HG03520 (cell line): ENCODE measurements around the gene FRRS1L.

Source experiments
- ATAC-seq: cut with Tn5 transposase; IDR thresholded peaks from one replicate; pipeline ENCODE4 v1.9.1; 2021; ENCODE audit warnings: mild to moderate bottlenecking, moderate library complexity; ENCODE audit not compliant: unreplicated experiment

Gene FRRS1L

DNA sequence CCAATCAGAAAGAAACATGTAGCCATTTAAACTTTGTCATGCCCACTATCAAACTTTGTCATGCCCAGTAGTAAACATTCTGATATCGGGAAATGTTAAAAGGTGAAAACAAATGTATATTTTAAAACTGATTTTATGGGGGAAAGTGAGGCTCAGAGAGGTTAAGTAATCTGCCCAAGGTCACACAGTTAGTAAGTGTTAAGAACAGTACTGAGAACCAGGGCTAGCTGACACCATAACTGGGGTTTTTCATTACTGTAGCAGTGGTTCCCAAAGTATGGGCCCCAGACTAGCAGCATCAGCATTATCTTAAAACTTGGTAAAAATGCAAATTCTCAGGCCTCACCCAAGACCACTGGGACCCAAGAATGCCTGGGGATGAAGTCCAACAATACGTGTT lies 9.9 kb upstream of the FRRS1L start:
- ATAC-seq: no peak

DNA sequence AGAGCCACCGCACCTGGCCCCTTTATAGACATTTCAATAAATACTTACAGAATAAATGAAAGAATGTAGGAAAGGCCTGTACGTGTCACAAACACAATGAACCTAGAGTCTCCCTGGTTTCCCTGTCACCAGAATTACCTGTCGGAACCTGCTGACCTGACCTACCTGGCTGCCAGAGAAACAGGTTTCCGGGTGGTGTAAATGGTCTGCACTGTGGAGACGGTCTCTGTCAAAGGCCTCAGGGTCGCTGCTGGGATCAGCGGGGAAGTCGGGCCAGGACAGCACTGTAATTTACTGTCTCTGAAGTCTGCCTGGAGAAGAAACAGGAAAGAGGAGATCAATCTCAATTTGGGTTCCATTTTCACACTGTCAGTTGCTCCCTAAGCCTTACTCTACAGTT lies 9.3 kb upstream of the FRRS1L start:
- no peak for ATAC-seq

DNA sequence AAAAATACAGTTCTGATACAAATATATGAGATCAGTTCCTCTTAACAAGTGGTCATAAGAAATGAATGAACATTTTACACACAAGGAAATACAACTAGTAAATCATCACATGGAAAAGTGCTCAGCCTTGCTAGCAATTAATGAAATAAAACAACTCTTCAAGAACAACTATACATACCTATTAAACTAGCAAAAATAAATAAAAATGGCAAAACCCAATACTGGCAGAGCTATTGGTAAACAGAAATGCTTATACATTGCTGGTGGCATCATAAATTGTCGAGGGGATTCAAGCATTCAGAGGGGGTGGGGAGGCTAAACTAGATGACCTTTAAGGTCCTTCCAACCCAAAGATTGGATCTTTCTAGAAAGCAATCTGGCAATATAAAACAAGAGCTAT lies 5.9 kb upstream of the FRRS1L start:
- ATAC-seq: no peak

DNA sequence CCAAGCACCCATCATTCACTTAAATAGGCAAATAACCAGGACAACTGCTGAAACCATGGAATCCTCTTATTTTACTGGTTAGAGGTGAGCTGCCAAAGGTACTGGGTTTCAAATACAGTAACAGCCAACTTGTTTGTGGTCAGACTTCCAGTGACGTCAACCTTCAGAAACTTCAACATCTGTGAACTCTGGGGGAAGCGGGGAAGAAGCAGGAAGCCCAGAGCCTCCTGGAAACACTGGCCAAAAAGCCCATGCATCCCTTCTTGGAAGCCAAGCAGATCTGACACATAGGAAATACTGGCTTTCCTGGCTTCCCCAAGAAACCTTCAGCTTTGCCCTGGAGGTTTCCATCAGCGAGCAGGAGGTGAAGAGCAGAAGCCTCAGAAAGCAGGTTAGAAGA lies 4.9 kb upstream of the FRRS1L start:
- no peak for ATAC-seq

DNA sequence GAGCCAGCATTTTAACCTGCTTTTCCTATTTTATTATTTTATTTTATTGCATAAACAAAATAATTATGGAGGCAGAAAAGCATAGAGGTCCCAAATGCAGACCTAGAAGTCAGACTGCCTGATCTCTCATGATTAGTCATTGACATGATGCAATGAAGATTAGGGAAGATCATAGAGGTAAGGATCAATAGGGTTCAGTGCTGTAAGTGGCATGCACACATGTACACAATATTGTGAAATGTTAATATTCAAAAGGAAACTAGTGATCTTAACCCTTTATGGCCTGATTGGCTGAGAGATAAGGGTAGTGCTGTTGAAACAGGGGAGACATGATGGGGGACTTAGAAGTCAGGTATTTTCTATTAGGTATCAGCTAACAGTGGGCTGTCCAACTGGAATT lies 1.1 kb upstream of the FRRS1L start:
- ATAC-seq: no peak

DNA sequence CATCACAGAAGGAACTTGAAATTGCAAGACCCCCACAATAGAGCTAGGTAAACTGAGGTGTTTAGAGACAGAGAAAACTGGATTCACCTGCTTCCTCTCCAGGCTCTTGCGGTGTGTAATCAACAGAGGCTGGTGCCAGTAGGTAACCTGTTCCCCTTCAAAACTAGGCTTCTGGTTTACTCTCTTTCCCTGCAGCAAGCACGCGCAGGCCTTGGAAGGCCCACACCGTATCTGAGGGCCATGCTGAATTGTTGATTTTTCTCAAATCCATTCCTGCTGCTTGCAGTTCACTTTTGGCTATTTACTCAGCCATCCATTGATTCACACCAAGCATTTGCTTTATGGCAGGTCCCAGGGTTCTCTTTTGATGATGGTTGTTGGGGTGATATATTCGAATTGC lies 667 bp upstream of the FRRS1L start:
- ATAC-seq: no peak

DNA sequence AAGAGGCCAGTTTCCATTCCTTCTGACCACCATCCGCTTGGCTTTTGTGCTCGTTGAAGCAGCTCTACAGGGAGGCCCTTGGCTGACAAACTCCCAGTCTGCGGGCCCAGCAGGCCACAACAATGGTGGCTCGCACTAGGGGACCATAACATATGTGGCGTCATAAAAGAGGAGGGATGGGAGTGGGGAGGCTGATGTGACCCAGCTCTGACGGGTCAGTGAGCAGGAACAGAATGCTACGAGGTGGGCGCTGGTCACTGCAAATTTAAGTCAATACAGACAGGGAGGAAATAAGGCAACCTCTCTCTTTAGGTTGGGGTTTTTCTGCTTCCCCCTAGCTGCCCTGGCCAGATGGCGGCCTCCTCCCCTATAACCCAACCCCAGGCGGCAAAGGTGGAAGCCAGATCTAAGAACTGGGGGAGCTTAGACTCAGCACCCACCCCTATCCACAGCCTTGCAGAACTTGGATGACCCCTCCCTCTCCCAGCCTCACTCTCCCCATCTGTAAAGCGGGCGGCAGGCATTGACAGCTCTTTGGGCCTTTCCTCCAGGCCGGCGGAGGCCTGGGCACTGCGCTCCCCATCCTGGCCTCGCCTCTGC lies 778 bp downstream of the FRRS1L start:
- no peak for ATAC-seq

DNA sequence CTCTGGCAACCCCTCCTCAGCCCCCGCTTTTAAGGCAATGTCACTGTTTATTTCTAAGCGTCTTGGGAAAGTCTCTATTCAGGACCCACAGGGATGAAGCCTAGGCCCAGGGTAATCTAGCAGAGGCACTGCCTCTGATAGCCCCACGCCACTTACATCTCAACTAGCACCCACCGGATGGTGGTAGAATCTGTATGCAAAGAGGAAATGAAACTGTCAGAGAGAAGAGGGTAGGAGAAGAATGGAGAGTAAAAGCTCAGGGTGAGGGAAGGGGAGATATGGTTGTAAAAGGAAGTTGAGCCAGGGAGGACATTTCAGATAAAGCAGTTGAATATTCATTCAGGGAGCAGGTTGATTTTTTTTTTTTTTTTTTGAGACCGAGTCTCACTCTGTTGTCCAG lies 3.0 kb downstream of the FRRS1L start:
- peak; percentile 56 for ATAC-seq

DNA sequence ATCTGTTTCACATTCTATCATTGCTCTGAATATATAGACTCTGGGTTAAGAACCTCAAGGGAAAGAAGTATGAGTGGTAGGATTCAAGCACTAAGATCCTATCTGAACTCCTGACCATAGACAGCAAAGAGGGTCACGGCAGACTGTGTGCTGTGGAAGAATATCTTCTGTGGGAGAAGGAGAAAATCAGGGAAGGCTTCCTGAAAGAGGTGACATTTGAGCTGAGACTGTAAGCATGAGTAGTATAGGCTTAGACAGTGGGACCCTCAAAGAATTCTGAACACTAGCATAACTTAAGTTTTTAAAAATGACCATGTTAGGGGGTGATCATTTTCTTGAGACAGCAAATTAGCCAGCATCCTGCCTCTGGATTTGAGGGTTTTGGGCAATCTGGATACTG lies 3.9 kb downstream of the FRRS1L start:
- ATAC-seq: no peak

DNA sequence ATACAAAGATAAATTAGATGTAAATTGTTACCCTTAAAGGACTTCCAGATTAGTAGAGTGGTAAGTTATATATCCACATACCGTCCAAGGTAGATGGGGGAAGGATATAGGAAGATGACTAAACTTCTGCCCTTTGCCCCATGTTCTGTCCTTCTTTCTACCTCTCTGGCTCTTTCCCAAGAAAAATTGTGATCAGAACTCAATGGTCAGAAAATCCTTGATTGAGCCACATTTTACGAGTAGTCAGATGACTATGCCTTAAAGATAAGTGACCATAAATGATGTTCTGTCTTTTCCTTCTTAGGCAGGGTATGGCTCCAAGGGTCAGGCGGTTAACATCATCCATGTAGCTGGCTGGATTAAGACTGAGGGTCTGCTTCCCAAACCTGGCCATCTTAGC lies 4.4 kb downstream of the FRRS1L start:
- no peak for ATAC-seq

DNA sequence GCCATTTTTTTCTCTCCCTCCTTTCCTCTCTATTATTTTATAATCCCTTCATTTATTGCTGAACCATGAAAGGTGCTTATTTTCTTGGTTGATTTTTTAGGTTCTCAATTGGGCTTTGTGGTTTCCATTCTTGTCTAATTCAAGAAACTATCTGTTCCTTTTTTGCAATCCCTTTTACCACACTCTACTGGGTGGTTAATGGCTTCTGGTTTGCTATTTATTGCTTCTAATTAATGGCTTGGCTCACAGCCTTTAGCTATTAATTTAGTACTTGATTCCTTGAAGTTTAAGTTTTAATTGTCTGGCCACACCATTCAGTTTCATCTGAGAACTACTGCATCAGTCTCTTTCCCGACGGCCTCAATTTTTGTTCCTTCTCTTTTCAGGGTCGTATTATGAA lies 5.6 kb downstream of the FRRS1L start:
- no peak for ATAC-seq

DNA sequence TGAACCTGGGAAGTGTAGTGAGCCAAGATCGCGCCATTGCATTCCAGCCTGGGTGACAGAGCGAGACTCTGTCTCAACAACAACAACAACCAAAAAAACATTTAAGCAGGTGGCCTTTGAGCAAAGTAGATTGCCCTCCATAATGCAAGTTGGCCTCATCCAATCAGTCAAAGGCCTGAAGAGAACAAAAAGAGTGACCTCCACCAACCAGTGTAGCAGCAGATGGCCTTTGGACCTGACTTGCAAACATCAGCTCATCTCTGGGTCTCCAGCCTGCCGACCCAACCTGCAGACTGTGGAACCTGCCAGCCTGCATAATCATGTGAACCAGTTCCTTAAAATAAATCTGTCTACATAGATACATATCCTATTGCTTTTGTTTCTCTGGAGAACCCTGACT lies 7.5 kb downstream of the FRRS1L start:
- ATAC-seq: no peak

DNA sequence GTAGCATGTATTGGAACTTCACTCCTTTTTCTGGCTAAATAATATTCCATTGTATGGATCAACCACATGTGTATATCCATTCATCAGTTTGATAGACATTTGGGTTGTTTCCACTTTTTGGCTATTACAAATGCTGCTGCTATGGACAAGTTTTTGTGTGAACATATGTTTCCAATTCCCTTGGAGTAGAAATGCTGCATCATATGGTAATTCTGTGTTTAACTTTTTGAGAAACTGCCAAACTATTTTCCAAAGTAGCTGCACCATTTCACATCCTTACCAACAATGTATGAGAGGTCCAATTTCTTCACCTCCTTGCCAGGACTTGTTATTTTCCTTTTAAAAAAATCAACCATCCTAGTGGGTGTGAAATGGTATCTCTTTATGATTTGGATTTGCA lies 8.4 kb downstream of the FRRS1L start:
- no peak for ATAC-seq

DNA sequence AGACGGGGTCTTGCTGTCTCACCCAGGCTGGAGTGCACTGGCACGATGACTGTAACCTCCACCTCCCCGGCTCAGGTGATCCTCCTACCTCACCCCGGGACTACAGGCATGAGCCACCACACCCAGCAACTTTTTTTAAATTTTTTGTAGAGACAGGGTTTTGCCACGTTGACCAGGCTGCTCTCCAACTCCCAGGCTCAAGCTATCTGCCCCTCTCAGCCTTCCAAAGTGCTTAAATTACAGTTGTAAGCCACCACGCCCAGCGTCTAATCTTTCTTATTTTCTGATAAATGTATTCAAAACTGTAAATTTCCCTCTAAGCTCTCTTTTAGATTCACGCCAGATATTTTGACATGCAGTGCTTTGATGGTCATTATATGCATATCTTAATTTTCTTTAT lies 10.3 kb downstream of the FRRS1L start:
- ATAC-seq: no peak

DNA sequence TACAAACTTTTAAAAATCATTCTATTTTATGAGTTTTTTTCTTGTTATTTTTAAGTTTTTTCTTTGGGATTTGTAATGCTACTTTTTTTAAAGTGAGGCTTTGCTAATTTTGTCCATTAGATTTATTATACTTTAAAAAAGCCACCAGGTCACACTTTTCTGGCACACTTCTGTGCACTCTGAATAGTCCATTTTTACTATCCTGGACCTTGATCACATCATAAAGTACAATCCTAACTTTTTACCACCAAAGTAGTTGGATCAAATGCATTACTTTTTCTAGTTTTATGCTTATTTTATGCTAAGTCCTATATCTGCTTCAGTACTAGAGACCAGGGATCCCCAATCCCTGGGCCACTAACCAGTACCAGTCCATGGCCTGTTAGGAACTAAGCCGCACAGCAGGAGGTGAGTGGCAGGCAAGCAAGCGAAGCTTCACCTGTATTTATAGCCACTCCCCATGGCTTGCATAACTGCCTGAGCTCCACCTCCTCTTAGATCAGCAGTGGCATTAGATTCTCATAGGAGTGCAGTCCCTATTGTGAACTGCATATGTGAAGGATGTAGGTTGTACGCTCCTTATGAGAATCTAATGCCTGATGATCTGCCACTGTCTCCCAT lies 16.0 kb downstream of the FRRS1L start:
- no peak for ATAC-seq

DNA sequence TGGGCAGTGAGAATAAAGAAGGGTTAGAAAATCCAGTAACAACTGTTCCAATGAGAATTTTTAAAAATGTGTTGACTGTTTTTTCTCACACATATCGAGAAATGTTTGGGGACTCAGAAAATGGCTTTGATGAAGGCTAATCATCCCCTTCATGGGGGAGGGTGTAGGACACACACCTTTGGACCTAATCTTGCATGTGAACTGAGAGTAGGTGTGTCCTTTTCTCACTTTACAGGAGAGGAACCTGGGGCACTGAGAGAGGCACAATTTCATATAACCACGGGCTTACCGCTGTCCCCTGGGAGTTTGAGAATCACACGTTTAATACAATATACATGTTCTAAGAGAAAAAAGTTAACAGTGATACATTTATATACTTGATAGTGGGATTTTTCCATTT lies 17.3 kb downstream of the FRRS1L start:
- no peak for ATAC-seq

DNA sequence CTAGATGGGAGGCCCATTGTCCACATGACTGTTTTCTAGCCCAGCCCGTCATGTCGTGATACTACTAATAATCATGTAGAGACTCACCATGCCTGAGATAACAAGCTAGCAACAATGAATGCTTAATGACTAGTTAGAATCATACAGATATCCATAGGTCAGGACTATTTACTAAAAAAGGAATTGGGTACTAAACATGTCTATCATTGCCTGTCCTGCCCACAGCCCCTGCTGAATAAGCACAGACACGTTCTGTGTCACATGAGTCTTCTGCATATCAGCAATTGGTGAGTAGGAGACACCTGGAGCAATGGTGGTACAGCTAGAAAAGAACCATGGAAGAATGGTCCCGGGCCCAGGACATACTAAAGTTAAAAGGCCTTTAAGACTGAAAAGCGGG lies 18.0 kb downstream of the FRRS1L start:
- ATAC-seq: no peak

DNA sequence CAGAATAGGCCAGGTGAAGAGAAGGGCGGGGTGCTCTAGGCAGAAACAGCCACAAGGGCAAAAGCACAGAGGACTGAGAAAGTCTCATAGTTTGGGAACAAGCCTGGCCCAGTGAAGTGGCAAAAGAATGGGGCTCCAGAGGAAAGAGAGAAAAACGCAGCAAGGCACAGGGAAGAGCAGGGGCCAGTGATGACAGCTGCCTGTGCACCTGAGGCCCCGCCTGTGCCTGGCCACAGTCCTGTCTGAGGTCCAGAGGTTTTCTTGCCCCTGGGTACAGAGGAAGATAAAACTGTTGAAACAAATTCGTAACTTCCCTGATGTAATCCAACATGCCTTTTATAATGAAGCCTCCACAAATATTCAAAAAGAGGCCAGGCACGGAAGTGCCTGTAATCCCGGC lies 22.0 kb downstream of the FRRS1L start:
- ATAC-seq: no peak

DNA sequence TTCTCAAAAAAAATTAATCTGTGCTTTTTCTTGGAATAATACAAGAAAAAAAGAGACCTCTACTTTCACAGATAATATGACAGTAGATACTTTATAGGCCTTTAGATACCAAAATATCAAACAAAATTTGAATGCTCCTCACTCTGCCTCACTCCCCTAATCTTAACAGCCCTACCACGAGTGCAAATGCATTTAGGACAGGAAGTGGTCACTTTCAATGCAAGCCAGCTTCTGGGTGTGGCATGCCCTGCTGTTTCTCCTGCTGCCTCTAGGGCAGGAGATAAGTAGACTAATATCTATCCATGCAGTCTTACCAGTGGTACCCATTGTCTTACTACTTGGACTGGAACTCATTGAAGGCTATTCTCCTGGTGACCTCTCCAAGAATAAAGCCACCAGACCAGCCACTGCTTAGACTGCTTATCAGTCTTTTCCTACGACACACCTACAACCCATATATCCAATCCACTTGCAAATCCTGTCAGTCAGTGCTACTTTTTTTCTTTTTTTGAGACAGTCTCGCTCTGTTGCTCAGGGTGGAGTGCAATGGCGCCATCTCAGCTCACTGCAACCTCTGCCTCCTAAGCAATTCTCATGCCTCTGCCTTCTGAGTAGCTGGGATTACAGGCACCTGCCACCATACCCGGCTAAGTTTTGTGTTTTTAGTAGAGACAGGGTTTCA lies 23.0 kb downstream of the FRRS1L start:
- ATAC-seq: peak; percentile 98

DNA sequence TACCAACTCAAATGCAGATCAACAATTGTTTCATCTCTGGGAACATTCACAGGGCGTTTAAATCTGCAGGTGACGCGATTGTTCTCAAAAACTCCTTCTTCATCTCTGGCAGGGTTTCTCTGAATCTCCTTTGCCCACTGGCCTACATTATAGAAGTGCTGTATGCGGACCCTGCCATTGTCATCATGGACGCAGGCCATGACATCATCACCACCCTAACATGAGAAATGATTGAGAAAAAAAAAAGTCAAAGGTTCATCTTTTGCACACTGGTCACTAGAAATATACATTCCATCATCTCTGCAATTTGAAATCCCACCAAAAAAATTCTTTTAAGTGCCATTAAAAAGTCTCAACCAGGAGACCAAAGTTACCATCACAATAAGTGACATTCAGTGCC lies 25.7 kb downstream of the FRRS1L start:
- ATAC-seq: no peak

DNA sequence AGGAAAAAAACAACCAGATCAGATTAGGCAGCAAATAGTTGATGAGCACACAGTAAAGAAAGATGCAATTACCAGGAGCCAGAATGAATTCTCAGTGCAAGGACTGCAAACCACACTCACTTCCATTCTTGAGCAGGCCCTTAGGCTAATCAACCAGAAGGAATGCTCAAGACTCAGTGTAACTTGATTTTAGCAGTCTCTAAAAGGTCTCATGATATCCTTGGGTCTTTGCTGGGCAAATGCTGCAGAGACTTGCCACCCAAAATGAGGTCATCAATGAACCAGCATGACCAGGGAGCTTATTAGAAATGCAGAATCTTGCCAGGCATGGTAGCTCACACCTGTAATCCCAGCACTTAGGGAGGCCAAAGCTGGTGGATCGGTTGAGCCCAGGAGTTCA lies 27.2 kb downstream of the FRRS1L start:
- ATAC-seq: no peak

DNA sequence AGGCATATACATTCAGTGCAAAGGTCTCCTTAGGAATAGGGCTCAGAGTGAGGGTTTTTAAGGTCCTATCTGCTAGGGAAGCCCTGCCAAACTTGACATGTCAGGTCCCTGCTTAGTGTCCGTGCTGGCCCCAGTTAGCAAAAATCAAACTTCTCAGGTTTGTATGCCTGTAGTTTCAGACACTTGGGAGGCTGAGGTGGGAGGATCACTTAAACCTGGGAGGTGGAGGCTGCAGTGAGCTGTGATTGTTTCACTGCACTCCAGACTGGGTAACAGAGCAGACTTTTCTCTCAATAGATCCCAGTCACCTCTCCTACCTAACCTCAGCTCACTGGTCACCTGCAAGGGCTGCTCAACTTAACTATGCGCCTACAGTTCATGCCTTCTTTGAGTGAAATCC lies 28.6 kb downstream of the FRRS1L start:
- no peak for ATAC-seq

DNA sequence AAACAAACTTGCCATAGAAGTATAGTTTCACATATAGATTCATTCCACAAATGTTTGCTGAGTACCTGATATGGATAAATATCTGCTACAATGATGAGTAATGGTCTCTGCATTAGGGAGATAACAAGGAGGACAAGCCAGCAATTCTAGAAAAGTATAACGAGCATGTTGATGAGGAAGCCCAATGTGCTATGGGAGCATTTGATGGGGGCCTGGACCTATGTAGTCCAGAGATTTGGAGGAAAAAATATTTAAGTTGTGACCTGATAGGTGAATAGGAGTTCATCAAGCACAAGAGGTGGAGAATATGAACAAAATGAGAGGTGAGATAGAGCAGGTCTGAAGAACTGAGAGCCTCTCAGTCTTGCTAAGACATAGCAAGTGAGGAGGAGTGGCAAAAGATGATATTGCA lies 32.9 kb downstream of the FRRS1L start:
- ATAC-seq: no peak
